GM10248 (cell line): Measurements from ENCODE around the gene TRMO.

Source experiments
- CTCF ChIA-PET: fragments of 300-600 bp; sonication (Branson Sonifier 250); formaldehyde crosslinking; extraction: SDS; loops from one replicate; lab custom pipeline; 2021; ENCODE audit warnings: antibody characterized with exemption; lab: Yijun Ruan, JAX
- POLR2A ChIA-PET: fragments of 350-650 bp; sonication (Branson Sonifier 250); formaldehyde crosslinking; extraction: SDS; loops from one replicate; lab custom pipeline; 2020; ENCODE audit warnings: antibody characterized with exemption; lab: Yijun Ruan, JAX
- DNase-seq: peaks from one replicate; pipeline ENCODE4 v3.0.0; 2012; ENCODE audit errors: extremely low spot score
- TF ChIP-seq, protein P1 (sequence below): IDR thresholded peaks from 2 replicates; pipeline ENCODE4 v1.5.1; 2012; ENCODE audit warnings: mild to moderate bottlenecking, low read depth; ENCODE audit errors: extremely low read depth, missing control alignments, control extremely low read depth

Gene TRMO

DNA sequence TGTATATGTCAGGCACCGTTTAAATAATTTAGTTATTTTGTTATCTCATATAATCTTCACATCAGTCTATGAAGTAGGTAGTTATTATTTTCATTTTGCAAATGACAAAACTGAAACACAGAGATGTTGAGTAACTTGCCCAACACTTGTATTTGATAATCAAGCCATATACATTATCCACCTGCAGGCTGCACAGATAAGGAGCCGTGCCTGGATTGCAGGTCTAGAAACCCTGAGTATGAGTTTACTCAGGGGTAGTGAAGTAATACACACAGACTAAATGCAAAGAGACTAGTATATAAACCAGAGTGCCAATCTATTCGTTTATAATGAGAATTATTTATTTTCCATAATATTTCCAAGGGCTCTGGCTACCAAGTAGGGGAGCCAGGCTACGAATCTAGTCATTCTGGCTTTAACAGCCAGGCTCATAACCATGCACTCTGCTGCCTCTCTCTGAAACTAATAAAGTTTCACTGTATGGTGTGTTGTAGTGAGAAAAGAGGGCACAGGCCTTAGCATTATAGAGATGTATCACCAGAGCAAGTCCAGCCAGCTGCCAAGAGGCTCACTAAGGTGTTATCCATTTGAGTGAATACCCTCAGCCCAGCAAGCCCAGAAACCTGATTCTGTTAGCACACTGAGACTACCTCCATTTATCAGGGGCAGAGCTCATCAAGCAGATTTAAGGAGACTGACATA is 11.1 kb upstream of the TRMO start:
- ChIA-PET CTCF (interaction anchor here (3.1 kb wide), 1 partner anchor 10 kb away, joined by 29 read pairs; the partner anchor contains the start of gene TRMO), POLR2A (no interaction called here)
- TF ChIP-seq, protein P1, sequence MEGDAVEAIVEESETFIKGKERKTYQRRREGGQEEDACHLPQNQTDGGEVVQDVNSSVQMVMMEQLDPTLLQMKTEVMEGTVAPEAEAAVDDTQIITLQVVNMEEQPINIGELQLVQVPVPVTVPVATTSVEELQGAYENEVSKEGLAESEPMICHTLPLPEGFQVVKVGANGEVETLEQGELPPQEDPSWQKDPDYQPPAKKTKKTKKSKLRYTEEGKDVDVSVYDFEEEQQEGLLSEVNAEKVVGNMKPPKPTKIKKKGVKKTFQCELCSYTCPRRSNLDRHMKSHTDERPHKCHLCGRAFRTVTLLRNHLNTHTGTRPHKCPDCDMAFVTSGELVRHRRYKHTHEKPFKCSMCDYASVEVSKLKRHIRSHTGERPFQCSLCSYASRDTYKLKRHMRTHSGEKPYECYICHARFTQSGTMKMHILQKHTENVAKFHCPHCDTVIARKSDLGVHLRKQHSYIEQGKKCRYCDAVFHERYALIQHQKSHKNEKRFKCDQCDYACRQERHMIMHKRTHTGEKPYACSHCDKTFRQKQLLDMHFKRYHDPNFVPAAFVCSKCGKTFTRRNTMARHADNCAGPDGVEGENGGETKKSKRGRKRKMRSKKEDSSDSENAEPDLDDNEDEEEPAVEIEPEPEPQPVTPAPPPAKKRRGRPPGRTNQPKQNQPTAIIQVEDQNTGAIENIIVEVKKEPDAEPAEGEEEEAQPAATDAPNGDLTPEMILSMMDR = no peak
- DNase-seq = no peak

DNA sequence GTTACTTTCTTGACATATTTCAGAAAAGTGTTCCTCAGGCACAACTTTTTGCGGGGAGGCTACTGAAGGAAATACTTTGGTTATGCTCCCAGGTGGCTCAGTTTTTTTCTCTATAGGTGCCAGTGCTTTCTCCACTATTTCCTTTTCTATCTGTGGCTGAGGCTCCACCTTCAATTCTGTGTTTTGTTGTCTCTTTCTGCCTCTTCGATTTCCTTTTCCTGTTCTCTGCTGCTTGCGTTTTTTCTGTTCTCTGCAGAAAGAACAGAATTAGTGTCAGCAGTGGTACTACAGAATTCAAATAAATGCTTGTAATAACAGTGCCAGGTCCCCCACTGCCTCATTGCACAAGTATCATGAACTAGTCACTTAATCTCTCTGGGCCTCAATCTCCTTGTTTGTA is 8.7 kb upstream of the TRMO start:
- DNase-seq = no peak
- ChIA-PET POLR2A (no interaction called here), CTCF (interaction anchor here (0.9 to 1.9 kb wide), 5 partner anchors 7 to 32 kb away, joined by 3 to 6 read pairs (median 3); no protein-coding TSS in a partner anchor)
- TF ChIP-seq, protein P1 = no peak

DNA sequence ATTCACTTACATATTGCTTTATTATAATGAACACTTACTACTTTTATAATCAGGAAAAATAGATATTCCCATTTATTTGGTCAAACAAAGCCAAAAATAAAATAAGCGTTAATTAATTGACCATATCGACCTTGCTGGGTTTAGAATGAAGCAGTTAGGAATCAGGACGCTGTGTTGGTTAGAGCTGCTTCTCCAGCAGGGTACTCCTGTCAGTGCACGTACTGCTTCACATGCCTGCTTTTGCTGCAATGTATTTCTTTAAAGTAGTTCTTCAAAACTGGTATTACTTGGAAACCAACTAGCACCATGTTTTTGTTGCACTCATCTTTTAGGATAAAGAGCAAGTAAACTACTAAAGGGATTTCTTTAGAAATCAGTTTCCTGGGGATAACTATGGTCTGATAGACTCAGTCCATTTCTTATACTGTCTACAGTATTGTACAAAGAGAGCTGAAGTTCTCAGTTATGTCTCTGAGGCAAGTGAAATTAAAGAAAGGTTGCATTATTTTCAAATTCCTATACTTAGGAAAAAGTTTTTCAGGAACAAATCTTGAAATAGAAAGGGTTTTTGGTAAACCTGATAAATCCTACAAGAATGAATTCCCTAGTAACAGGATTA is 6.8 kb upstream of the TRMO start:
- ChIA-PET CTCF (interaction anchor here (1.6 to 1.7 kb wide), 2 partner anchors 12 to 34 kb away, joined by 3 to 5 read pairs; no protein-coding TSS in a partner anchor), POLR2A (no interaction called here)

DNA sequence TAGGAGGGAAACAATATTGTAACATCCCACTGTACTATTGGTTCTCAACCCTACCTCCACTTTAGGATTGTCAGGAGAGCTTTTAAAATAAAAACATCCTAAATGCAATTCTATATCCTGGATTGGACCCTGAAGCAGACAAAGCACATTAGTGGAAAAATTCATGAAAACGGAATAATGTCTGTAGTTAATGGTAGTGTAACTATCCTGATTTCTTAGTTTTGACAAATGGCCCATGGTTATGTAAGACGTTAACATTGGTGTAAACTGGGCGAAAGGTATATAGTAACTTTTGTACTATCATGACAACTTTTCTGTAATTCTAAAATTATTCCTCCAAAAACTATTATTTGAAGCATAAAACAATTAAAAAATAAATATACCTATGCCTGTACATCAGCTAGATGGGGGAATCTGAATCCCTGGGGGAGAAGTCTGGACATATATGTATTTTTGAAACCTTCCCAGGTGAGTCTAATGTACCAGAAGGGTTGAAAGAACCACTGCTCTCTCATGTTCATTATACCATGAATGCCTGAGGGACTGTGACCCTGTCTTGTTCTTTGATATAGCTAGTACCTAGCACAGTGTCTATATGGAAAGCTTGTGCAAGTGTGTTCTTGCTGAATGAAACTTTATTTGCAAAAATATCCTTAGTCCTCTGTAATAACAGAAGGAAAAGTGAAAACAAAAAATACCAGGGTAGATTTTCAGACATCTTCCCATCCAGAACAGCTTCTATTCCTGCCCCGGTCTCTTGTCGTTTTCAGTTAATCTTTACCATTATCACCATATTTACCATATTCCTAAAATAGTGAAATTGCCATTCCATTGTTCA is 3.4 kb upstream of the TRMO start:
- DNase-seq = no peak
- TF ChIP-seq, protein P1 = no peak
- ChIA-PET POLR2A (no interaction called here), CTCF (interaction anchor here (1.0 to 1.9 kb wide), 6 partner anchors 10 to 338 kb away, joined by 3 to 9 read pairs (median 4); partner anchors contain the start of gene ANP32B)

More for the DNA sequence above, 6.8 kb upstream of the TRMO start:
- TF ChIP-seq, protein P1 = no peak
- DNase-seq = no peak

DNA sequence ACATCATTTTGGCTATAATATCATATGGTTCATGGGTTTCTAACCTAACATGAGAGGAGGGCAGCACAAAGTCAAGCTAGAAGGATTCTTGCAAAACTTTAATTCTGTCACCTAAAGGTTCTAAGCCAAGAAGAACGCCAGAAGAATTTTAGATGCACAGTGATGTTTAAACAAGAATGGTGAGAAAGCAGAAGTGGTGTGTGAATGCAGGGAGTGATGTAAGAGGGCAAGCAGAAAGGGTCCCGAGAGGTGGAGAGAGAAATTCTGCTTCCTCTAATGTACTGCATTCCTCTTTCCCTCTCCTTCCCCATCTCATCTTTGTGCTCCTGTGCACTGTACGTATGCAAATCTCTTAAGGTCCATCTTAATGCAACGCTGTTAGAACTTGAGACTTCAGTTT is 2.1 kb upstream of the TRMO start:
- POLR2A ChIA-PET = no interaction called here
- TF ChIP-seq, protein P1 = no peak
- CTCF ChIA-PET = interaction anchor here (0.8 to 6.8 kb wide), 31 partner anchors 7 to 850 kb away, joined by 3 to 69 read pairs (median 8); partner anchors contain the start of genes ANP32B, HEMGN, TBC1D2 and TRIM14
- no peak for DNase-seq
